GM23248 (cell line): ENCODE measurements around the gene LAPTM5. TPM values are rescaled to one million over a fixed set of nuclear protein-coding genes. Genes with fewer than 3 reads are reported as not detected.
"Not testable (repeated sequence)": the region's sequence is repeated elsewhere in the genome, so short reads cannot be mapped to it uniquely, and the experiment has no call there.

Source experiments
- DNase-seq: peaks from one replicate; pipeline ENCODE4 v3.0.0-alpha.2; 2015
- H2AFZ ChIP-seq: fragments of 200-600 bp; sonication (generic); 2 replicates; pipeline ENCODE4 v1.6.1; 2016; ENCODE audit warnings: antibody characterized with exemption
- H3F3A ChIP-seq: fragments of 200-600 bp; sonication (generic); 2 replicates; pipeline ENCODE4 v1.6.1; 2016; ENCODE audit warnings: mild to moderate bottlenecking, antibody characterized with exemption, mixed run types; ENCODE audit not compliant: insufficient read depth
- H3K27ac ChIP-seq: fragments of 200-600 bp; sonication (generic); 2 replicates; pipeline ENCODE4 v1.5.1; 2016; ENCODE audit warnings: mild to moderate bottlenecking
- H3K27me3 ChIP-seq: fragments of 200-600 bp; sonication (generic); replicated peaks from 2 replicates; pipeline ENCODE4 v1.6.1; 2016; ENCODE audit warnings: mild to moderate bottlenecking; ENCODE audit not compliant: insufficient read depth
- H3K36me3 ChIP-seq: fragments of 200-600 bp; sonication (generic); 2 replicates; pipeline ENCODE4 v1.6.1; 2016; ENCODE audit warnings: low read depth, mild to moderate bottlenecking
- H3K4me1 ChIP-seq: fragments of 200-600 bp; sonication (generic); 2 replicates; pipeline ENCODE4 v1.6.1; 2016; ENCODE audit warnings: mild to moderate bottlenecking; ENCODE audit not compliant: insufficient read depth
- H3K4me2 ChIP-seq: fragments of 200-600 bp; sonication (generic); one replicate; pipeline ENCODE4 v1.6.1; 2016; ENCODE audit warnings: mild to moderate bottlenecking; ENCODE audit not compliant: unreplicated experiment
- H3K4me3 ChIP-seq: fragments of 200-600 bp; sonication (generic); 2 replicates; pipeline ENCODE4 v1.5.1; 2016; ENCODE audit warnings: mild to moderate bottlenecking
- H3K79me2 ChIP-seq: fragments of 200-600 bp; sonication (generic); 2 replicates; pipeline ENCODE4 v1.6.1; 2016; ENCODE audit warnings: mild to moderate bottlenecking; ENCODE audit not compliant: insufficient read depth
- H3K9ac ChIP-seq: fragments of 200-600 bp; sonication (generic); 2 replicates; pipeline ENCODE4 v1.6.1; 2016; ENCODE audit warnings: mild to moderate bottlenecking
- H3K9me2 ChIP-seq: fragments of 200-600 bp; sonication (generic); 2 replicates; pipeline ENCODE4 v1.6.1; 2016; ENCODE audit warnings: mixed run types, mild to moderate bottlenecking, moderate library complexity; ENCODE audit not compliant: insufficient read depth
- H3K9me3 ChIP-seq: fragments of 200-600 bp; sonication (generic); one replicate; pipeline ENCODE4 v1.6.1; 2017; ENCODE audit warnings: low read depth
- H4K20me1 ChIP-seq: fragments of 200-600 bp; sonication (generic); 2 replicates; pipeline ENCODE4 v1.6.0; 2016; ENCODE audit not compliant: insufficient read depth
- EZH2 ChIP-seq: fragments of 200-600 bp; sonication (generic); IDR thresholded peaks from 2 replicates; pipeline ENCODE4 v1.6.1; 2018; ENCODE audit warnings: antibody characterized with exemption, mild to moderate bottlenecking; ENCODE audit not compliant: insufficient read depth, poor library complexity, severe bottlenecking
- EZH2phosphoT487 ChIP-seq: fragments of 200-600 bp; sonication (generic); IDR thresholded peaks from 2 replicates; pipeline ENCODE4 v1.6.1; 2018; ENCODE audit warnings: antibody characterized with exemption, moderate library complexity, mild to moderate bottlenecking, low read depth; ENCODE audit not compliant: insufficient read depth
- WGBS, 2 experiments: methylation state at CpG; one replicate each; pipeline ENCODE4 v1.1.6; 2015 to 2017; ENCODE audit warnings: low lambda C conversion rate in 2 of 2, low coverage in 1 of 2; ENCODE audit errors: missing lambda C conversion rate in 2 of 2; 5-methylcytosine and 5-hydroxymethylcytosine counted together
- in situ Hi-C: fragments of 300-500 bp; cut with MboI; formaldehyde crosslinking; loops from 2 replicates; pipeline ENCODE4 v1.15.0; 2020
- polyA plus RNA-seq: library from polyadenylated mRNA; unstranded; fragments of >200 nt; fragmentation: Nextera tagmentation; extraction: Ambion mirVana; gene quantifications from 2 replicates; pipeline ENCODE4 v1.2.1, GENCODE V29; 2016
- total RNA-seq: library from RNA; depleted of rRNA; stranded (reverse); fragments of >200 nt; shearing (Covaris generic); gene quantifications from 2 replicates; pipeline ENCODE4 v1.2.3, GENCODE V29; 2014

The LAPTM5 gene
- total and polyA plus RNA-seq, 2 experiments from 2014 or later, result 0.36 TPM; not detected in 1

DNA sequence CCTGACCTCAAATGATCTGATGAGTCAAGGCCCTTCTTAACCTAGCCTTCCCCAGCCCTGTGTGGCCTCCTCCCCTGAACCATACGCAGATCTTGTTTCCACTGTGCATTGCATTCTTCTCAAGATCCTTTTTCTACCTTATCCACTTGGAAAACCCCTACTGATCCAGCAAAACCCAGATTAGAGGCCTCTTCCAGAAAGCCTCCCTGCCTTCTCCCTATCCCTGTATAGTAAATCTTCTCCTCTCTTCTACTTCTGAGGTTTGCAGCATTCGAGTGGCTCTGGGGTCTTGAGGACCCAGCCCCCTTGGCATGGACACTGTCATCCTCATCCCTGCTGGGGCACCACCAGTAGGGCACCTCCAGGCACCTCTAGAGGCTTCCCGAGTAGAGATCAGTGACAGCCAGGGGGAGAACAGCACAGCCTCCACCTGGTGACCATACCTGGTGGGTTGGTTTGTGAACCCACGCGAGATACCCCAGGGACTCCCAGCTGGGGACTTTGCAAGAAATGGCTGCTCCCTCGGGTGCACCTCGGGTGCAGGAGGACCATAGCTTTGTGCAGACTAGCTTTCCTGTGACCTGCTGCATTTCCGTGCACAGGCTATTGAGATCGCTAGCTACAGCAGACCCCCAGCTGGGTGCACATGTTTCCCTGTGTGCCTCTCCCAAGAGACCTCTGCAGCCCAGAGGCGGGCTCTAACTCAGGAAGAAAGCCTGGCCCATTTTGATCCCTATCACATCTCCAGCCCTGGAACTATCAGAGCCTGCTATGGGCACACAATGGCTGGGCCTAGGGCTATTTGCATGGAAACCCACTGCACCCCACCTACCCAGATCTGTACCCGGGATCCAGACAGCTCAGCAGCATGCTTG lies 68.4 kb downstream of the LAPTM5 start:
- H3K79me2 ChIP-seq, result no peaks in the 10 kb centered on the region
- H3K9me3 ChIP-seq, result no peaks in the 10 kb centered on the region
- in situ Hi-C loops, result no loop called here
- no peak overlapping the region for H2AFZ ChIP-seq
- H3K27ac ChIP-seq, result no peak overlapping the region
- H3K4me3 ChIP-seq, result no peak overlapping the region
- H4K20me1 ChIP-seq, result no peaks in the 10 kb centered on the region
- H3K9ac ChIP-seq, result no peak overlapping the region
- no peak overlapping the region for H3K4me2 ChIP-seq
- TF ChIP-seq EZH2phosphoT487 (no peak), EZH2 (no peak)
- no peaks in the 10 kb centered on the region for H3K9me2 ChIP-seq
- H3F3A ChIP-seq, result 0 out of 2 replicates have a peak, but pooled peaks cover 3% of the 10 kb centered on the region
- H3K27me3 ChIP-seq, result 0 out of 2 replicates have a peak, but pooled peaks cover 8% of the 10 kb centered on the region
- no peak for DNase-seq
- H3K4me1 ChIP-seq, result peaks cover 7% of the 10 kb centered on the region; the same call in 1 of the 2 replicates
- no peaks in the 10 kb centered on the region for H3K36me3 ChIP-seq
- WGBS, 2 experiments, result 86 to 90% methylated on average over 11 of the region's 11 CpGs

DNA sequence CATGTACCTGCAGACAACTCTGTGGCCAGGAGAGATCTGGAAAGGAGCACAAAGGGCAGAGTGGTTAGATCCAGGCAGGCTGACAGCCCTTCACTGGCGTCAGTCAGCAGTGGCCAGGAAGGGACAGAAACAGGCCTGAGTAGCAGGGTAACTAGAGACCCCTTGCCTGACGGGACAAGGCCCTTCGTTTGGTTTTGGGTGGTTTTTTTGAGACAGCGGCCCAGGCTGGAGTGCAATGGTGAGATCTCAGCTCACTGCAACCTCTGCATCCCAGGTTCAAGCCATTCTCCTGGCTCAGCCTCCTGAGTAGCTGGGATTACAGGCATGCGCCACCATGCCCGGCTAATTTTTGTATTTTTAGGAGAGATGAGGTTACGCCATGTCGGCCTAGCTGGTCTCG lies 69.1 kb downstream of the LAPTM5 start:
- H3K9ac ChIP-seq, H3K36me3 ChIP-seq, H3K79me2 ChIP-seq, in situ Hi-C loops, H3K27ac ChIP-seq, H3K9me3 ChIP-seq, H3F3A ChIP-seq, H4K20me1 ChIP-seq, H2AFZ ChIP-seq, DNase-seq, H3K4me1 ChIP-seq, H3K27me3 ChIP-seq, H3K4me2 ChIP-seq, H3K9me2 ChIP-seq, H3K4me3 ChIP-seq: not testable (repeated sequence)
- WGBS, 2 experiments, result 89 to 92% methylated on average over 9 of the region's 9 CpGs

DNA sequence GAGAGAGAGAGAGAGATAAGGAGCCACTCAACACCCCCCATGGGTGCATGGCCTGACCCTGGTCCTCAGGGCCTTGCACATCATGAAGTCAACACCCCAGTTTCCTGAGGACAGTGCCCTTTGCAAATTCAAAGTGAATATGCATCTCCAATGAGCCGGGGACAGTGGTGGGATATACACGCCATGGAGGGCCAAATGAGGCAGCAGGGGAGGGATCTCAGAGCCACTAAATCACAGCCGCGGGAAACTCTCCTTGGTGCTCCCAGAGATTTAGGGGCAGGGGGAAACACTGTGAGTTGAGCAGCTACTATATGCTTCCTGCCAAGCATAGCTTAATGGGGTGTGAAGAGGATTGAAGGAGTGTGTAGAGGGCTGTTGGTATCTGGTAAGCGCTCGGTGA lies 69.7 kb downstream of the LAPTM5 start:
- Histone ChIP-seq H2AFZ (no peak overlapping the region), H3F3A (0 out of 2 replicates have a peak, but pooled peaks cover 3% of the 10 kb centered on the region), H3K36me3 (no peaks in the 10 kb centered on the region), H3K27me3 (peaks cover 10% of the 10 kb centered on the region), H4K20me1 (no peaks in the 10 kb centered on the region), H3K9ac (no peak overlapping the region), H3K4me3 (no peak overlapping the region), H3K79me2 (no peaks in the 10 kb centered on the region), H3K9me3 (no peaks in the 10 kb centered on the region), H3K9me2 (no peaks in the 10 kb centered on the region), H3K4me2 (no peak overlapping the region), H3K27ac (no peak overlapping the region), H3K4me1 (peaks cover 7% of the 10 kb centered on the region; the same call in 1 of the 2 replicates)
- in situ Hi-C loops, result no loop called here
- TF ChIP-seq EZH2phosphoT487, result no peak
- TF ChIP-seq EZH2, result no peak
- no peak for DNase-seq
- 87 to 94% methylated on average over 6 of the region's 6 CpGs for whole genome bisulfite sequencing, 2 experiments

DNA sequence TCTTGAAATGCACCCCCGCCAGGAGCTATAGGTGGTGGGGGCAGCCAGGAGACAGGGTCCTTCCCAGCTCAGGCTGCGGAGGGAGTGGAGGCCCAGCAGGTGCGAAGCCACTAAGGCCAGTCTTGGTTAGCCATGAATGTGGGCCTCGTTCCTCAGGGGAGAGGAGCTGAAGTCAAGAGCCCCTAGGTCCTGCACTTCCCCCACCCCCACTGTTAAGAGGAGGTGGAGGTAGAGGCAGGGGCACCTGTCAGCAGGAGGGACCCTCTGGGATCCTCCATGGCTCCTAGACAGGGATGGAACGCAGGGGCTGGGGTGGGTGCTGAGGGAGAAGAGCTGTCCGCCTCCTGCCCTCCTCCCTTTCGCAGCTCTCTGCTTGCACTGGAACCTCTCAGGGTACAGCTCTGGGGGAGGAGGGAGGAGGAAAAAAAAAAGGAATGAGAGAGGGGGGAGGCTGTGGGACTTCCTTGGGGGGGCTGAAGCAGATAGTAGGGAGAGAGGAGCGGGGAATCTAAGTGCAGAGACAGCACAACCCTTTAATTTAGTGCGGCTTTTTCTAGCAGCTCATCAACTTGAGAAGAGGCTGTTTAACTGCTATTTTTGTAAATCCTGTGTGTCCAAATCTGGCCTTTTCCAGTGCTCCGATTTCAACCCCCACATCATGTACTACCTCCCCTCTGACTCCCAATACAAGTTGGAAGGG lies 71.2 kb downstream of the LAPTM5 start:
- Histone ChIP-seq H3K4me1 (peaks cover 7% of the 10 kb centered on the region; the same call in 1 of the 2 replicates), H3K79me2 (no peaks in the 10 kb centered on the region), H4K20me1 (no peaks in the 10 kb centered on the region), H3F3A (0 out of 2 replicates have a peak, but pooled peaks cover 3% of the 10 kb centered on the region), H3K9me3 (no peaks in the 10 kb centered on the region), H2AFZ (no peak overlapping the region), H3K27me3 (peaks cover 15% of the 10 kb centered on the region), H3K9me2 (no peaks in the 10 kb centered on the region), H3K36me3 (no peaks in the 10 kb centered on the region), H3K4me3 (no peak overlapping the region), H3K9ac (no peak overlapping the region), H3K27ac (no peak overlapping the region), H3K4me2 (no peak overlapping the region)
- DNase-seq, result no peak
- 44 to 50% methylated on average over 10 of the region's 10 CpGs for WGBS, 2 experiments
- in situ Hi-C loops, result no loop called here
- no peak for TF ChIP-seq EZH2phosphoT487
- TF ChIP-seq EZH2, result no peak
